Activated CD4-positive, CD25-positive, alpha-beta regulatory T cell (primary cell): ENCODE measurements around the gene SEPTIN5.

Source experiments
- DNase-seq, 4 experiments: peaks; one replicate each; lab custom pipeline; 2025; lab: John Stamatoyannopoulos, UW

The SEPTIN5 gene

DNA sequence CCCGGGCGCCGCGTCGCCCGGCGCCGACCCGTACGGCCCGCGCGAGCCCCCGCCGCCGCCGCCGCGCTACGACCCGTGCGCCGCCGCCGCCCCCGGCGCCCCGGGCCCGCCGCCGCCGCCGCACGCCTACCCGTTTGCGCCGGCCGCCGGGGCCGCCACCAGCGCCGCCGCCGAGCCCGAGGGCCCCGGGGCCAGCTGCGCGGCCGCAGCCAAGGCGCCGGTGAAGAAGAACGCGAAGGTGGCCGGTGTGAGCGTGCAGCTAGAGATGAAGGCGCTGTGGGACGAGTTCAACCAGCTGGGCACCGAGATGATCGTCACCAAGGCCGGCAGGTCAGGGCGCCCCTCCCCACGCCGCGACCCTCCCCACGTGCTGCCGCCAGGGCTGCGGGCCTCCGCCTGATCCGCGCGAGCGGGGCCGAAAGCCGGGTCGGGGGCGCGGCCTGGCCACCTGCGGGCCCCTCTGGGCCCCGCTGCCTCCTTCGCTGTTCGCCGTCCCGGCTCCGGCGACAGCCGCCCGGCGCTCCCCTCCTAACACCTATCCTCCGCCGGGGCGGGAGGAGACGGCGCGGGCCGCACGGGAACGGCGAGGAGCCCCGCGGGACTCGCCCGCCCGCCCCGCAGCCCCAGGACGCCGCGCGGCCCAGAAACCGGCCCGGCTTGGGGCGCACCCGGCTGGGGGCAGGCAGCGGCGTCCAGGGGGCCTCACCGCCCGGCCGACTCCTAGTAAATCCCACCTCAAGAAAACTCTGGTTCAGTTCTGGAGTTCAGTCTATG lies 46.8 kb downstream of the SEPTIN5 start:
- DNase-seq = no peak

DNA sequence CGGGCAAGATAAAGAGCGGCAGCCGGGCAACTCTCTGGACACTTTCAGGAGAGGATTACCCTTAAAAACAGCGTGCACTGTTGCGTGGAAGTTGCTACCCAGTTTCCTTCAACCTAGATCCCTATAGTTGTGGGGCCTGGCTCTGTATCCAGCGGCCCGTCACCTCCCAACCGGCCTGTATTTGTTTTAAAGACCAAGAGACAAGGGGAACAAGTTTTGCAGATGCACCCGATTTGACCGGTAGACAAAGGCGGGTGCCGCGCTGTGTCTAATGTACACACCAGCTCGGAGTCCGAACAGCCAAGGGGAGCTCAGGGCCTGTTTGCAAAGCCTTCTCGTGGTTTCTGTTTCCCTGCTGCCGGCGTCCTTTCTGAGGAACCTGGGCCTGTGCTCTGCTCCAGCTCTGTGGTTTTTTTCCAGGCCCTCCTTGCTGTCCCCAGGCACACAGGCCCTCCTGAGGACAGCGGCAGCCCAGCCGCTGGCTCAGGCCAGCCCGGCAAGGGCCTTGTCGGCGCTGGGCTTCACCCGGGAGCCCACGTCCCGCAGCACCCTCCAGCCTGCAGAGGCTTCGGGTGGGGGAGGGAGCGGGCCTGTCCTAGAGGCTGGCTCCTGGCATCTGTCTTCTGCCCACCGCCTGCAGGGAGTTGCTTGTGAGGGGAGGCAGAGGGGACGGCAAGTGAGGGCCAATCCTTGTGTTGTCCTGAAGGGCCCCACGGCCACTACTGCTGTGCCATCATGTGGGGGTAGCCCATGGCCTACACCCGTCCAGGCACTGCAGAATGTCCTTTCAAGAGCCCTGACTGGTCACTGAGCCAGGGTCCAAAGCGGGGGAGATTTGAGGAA lies 47.6 kb downstream of the SEPTIN5 start:
- no peak for DNase-seq

DNA sequence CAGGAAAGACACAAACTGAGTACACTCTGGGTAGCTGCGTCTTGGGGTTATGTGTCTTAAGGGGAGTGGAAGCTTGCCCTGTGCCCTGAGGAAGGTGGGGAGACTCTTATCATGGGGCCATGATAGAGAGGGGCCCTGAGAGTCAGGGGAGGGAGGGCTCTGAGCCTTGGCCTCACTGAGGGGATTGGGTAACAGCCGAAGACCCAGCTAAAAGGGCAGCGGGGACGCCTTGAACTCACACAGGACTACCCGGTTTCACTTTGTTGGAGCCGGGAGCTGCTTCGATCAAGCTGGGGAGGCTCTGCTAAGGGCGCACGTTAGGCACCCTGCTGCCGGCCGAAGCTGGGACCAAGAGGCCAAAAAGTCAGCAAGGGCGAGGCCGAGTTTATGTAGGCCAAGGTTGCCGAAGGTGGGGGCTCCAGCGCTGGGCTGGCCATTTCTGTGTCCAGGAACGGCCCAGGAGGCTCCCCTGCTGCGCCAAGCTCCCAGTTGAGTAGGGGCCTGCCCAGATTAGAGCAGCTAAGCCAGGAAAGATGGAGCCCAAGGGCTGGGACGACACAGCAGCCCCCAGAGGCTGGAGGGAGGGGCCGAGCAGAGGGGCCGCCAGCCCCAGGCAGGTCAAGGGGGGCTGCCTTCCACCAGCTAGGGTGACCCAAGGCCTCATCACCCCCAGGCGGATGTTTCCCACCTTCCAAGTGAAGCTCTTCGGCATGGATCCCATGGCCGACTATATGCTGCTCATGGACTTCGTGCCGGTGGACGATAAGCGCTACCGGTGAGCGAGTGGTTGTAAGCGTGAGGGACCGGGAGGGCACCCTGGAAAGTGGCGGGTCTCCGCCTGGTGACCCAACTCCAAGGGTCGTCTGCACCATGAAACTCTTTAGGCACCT lies 48.5 kb downstream of the SEPTIN5 start:
- no peak for DNase-seq

DNA sequence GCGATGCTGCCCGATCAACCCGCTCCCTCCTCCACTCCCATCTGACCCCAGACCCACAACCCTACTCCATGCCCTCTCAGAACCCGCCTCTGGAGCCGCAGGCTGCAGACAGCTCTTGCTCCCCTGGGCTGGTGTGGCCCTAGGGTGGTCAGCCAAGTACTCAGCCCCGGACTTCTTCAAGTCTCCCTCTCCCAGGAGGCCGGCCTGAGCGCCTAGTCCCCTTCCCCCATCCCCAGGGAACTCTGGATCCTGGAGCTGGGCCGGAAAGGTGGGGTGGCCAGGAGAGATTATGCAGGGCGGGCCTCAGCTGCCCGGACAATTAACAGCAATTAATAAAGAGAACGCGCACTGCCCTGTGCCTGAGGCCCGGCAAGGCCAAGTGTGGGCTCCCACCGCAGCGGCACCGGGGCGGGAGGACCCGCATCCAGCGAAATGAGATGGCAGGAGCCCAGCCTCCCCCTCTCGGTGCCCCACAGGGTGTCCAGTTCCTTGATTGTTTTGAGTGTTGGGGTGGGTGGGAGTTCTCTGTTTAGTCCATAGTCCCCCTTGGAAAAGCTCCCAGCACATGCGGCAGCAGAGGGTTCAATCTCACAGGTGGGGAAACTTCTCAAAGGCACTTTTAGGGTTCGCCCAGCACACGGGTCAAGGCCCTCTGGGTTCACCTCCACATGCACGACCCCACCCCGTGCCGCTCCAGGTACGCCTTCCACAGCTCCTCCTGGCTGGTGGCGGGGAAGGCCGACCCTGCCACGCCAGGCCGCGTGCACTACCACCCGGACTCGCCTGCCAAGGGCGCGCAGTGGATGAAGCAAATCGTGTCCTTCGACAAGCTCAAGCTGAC lies 49.4 kb downstream of the SEPTIN5 start:
- no peak for DNase-seq

DNA sequence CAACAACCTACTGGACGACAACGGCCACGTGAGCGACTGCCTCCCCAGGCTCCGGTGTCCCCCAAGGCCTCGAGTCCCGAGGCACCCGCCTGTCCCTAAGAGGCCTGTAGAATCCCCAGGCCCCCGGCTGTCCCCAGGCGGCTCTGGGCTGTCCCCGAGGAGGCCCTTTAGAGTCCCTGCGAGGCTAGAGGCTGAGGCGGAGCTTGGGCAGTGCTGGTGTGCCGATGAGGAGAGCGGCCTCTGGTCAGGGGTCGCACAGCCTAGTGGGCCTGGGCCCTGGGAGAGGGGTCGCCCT lies 49.9 kb downstream of the SEPTIN5 start:
- DNase-seq = no peak

DNA sequence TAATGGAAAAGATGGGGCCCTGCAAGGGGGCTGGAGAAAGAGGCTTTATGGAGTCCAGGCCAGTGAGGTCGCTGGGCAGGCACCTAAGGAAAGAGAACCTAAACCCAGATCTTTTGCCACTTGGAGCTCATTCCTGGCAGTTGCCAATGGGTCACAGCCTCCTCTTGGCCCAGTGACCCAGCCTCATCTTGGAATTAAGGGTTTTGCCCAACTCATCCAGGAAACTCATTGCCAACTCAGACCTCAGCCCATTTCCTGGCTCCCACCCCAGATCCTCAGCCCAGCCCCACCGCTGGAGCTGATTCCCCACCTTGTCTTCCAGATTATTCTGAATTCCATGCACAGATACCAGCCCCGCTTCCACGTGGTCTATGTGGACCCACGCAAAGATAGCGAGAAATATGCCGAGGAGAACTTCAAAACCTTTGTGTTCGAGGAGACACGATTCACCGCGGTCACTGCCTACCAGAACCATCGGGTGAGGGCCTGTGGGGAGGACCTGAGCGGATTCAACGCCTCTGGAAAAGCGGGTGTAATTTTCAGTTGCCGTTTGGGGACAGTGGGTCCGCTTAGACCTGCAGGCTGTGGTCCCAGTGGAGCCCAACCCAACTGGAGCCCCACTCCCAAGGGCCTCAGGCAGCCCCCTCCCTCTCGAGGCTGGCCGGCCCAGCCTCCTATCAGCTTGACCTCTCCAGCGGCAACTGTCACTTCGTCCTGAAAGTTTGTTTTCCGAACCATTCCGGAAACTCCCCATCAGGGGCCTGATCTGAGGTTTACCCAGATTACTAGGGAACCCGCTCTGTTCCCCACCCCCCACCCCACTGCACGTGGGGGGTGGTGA lies 50.6 kb downstream of the SEPTIN5 start:
- no peak for DNase-seq

DNA sequence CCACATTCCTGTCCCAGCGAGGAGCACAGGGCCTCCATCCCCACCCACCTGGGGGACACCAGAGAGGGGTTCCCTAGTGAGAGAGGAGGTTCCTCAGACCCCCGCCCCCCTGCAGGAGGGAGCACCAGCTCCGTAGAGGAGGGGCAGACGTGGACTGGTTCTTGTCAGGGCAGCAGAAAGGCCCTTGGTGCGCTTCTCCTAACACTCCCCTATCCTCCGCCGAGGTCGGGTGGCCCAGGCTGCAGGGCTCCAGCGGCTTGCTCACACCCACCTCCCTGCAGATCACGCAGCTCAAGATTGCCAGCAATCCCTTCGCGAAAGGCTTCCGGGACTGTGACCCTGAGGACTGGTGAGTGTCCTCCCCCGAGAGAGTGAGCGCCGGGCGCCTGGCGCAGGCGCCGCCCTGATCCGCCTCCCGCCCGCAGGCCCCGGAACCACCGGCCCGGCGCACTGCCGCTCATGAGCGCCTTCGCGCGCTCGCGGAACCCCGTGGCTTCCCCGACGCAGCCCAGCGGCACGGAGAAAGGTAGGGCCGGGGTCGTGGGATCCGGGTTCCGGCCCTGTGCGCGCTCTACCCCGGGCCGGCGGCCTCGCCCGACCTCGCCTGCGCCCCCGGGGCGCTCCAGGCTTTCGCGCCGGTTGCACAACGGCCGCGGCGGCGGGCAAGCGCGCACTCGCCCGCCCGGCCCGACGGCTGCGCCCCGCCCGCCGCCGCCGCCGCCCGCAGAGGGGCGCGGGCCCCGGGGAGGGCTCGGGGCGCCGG lies 51.4 kb downstream of the SEPTIN5 start:
- DNase-seq = no peak

DNA sequence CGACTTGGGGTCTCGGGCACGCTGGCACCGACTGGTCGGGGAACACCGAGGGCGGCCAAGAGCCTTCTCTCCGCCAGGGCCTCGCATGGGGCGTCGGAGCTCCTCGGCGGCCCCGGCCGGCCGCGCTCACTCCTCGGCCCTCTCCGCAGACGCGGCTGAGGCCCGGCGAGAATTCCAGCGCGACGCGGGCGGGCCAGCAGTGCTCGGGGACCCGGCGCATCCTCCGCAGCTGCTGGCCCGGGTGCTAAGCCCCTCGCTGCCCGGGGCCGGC lies 51.9 kb downstream of the SEPTIN5 start:
- no peak for DNase-seq

DNA sequence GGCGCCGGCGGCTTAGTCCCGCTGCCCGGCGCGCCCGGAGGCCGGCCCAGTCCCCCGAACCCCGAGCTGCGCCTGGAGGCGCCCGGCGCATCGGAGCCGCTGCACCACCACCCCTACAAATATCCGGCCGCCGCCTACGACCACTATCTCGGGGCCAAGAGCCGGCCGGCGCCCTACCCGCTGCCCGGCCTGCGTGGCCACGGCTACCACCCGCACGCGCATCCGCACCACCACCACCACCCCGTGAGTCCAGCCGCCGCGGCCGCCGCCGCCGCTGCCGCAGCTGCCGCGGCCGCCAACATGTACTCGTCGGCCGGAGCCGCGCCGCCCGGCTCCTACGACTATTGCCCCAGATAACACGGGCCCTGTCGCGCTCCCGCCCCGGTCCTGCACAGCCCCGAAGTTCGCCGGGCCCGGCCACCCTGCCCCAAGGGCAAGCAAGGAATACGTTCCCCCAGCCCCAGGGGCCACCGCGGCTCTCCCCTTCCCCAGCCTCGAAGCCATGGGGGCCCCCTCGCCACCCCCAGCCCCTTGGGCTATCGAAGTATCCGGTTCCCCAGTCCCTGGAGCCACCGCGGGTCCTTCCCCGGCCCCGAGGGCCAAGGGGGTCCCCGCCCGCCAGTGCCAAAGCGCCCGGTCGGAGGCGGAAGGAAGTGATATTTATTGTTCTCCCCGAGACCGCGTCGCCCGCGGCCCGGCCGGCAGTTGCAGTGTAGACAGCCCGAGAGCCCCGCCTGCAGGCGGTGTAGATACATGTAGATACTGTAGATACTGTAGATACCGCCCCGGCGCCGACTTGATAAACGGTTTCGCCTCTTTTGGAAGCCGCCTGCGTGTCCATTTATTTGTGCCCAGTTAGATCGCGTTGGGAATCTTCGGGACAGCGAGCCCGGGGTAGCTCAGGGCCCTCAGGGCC lies 52.5 kb downstream of the SEPTIN5 start:
- peak in 2 of 4 experiments; percentile 11 to 25 for DNase-seq

DNA sequence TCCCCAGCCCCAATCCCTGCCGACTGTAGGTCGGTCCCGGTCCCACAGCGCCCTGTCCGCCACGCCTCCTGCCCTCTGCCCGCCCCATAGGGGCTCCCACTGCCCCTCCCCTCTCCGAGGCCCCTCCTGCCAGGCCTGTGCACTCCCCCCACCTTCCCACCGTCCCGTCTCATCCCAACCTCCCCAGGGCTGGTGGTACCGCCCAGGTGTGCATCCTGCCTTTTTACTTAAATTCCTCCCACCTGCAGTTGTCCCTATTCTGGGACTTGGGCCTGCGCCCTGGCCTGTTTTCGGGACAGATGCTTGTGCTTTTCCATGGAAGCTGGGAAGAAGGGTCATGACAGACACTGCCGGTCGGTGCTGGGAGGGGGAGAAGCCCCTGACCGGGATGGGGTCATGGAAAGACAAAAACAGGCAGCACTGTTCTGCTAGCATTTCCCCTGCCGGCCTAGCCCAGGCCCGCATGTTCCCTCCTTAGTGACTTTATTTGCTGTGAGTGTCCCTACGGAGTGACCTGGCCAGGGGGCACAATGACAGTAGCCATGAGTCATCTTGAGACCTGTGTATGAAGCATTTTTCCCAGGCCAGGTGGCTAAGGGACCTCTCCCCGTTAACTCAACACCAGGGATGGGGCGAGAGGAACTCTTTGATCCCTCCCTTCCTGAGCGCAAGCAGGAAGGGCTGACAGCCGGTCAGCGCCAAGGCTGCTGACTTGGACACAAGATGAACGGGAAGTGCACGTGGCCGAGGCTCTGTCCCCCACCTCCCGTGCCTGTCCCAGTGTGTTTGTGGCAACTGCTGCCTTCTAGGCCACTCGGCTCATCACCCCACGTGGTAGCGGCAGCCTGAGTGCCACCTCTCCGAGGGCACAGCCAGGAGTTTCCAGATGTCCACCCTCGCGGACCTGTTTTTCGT lies 53.4 kb downstream of the SEPTIN5 start:
- no peak for DNase-seq

DNA sequence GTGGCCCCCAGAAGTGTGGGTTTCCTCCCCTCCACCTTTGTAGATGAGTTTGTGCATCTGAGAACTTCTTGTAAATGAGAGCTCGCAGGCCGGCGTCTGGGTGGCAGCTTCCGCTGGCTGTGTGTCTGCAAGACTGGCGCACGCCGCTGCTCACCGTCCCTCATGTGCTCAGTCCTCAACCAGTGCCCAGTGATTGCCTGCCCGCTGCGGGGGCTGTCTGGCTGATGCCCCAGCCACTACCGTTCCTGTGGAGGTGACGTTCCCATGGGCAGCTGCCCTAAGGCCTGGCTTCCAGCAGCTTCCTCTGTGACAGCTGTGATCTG lies 55.1 kb downstream of the SEPTIN5 start:
- DNase-seq = no peak

DNA sequence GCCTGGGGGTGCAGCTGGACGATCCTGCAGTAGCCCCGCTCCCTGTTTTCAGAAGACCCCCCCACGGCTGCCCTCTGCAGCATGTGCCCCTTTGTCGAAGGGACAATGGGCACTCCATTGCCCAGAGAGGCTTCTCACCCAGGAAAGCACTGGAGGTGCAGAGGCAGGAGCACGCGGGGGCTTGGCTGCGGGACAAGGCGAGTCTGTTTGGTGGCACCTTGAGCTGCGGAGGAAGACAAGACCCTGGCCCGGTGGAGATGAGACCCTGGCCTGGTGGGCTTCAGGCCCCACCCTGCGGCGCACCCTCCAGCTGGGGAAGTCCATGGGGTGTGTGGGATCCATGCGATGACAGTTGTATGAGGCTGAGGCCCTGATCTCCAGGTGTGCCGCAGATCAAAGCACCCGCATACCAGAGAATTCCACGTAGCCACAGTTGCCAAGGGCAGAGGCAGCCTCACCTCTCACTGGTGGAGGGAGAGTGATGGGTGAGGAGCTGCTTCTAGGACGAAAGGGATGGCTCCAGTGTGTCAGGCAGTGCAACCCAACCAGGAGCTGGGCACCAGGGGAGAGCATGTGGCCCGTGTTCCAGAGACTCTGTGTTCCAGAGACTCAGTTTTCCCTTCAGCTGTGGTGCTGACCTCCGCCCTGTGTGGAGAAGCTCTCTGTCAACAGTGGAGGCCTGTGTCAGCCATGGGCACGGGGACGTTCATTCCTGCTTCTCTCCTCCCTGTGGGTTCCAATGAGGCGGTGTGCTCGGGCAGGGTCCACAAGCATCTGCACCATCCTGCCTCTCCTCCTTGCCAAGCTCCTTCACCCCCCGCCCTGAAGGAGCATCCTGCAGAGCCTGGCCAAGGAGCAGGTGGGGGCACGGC lies 56.3 kb downstream of the SEPTIN5 start:
- no peak for DNase-seq

DNA sequence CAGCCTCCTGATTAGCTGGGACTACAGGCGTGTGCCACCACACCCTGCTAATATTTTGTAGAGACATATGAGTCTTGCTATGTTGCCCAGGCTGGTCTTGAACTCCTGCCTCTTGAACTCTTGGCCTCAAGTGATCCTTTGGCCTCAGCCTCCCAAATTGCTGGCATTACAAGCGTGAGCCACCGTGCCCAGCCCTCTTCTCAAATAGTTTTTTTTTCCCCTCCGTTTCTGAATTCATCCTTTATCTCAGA lies 58.0 kb downstream of the SEPTIN5 start:
- no peak for DNase-seq
